Measurements from ENCODE around the gene NPY2R. TPM values are rescaled to one million over a fixed set of nuclear protein-coding genes. Genes with fewer than 3 reads are reported as not detected.

The NPY2R gene
- total RNA-seq, 1 donor from 2014 or later = not detected

- intact Hi-C loops (cut with DNase I) = no loop called here
- Histone ChIP-seq H3K27ac (no peak overlapping the region), H3K4me3 (no peak overlapping the region), H3K4me1 (no peaks in the 10 kb centered on the region), H3K9me3 (no peaks in the 10 kb centered on the region), H3K27me3 (no peaks in the 10 kb centered on the region), H3K36me3 (no peaks in the 10 kb centered on the region)
- DNase-seq (ENCODE audit: low spot score in 2 of 2) = no peak
- no peak for TF ChIP-seq CTCF (IDR thresholded peaks at IDR 0.05)
These were observed 40.7 kb downstream of the NPY2R start for GRCh38 chr4:155249016-155249566.

GRCh38 chr4:155252327-155252726 lies 43.9 kb downstream of the NPY2R start:
- no peak overlapping the region for H3K27ac ChIP-seq
- no peak for TF ChIP-seq CTCF (IDR thresholded peaks at IDR 0.05)

GRCh38 chr4:155263480-155263879 lies 55.0 kb downstream of the NPY2R start:
- DNase-seq (ENCODE audit: low spot score in 2 of 2) = no peak
- TF ChIP-seq CTCF (IDR thresholded peaks at IDR 0.05) = no peak
- intact Hi-C loops (cut with DNase I) = no loop called here

More at GRCh38 chr4:155252327-155252726, 43.9 kb downstream of the NPY2R start:
- no peaks in the 10 kb centered on the region for H3K36me3 ChIP-seq
- intact Hi-C loops (cut with DNase I) = no loop called here
- H3K4me1 ChIP-seq = no peaks in the 10 kb centered on the region
- no peak for DNase-seq (ENCODE audit: low spot score in 2 of 2)
- H3K4me3 ChIP-seq = no peak overlapping the region
- H3K9me3 ChIP-seq = no peaks in the 10 kb centered on the region
- no peaks in the 10 kb centered on the region for H3K27me3 ChIP-seq

GRCh38 chr4:155265113-155265512 lies 56.7 kb downstream of the NPY2R start:
- intact Hi-C loops (cut with DNase I) = no loop called here
- Histone ChIP-seq H3K27me3 (no peaks in the 10 kb centered on the region), H3K4me1 (no peaks in the 10 kb centered on the region), H3K27ac (no peak overlapping the region), H3K9me3 (no peaks in the 10 kb centered on the region), H3K4me3 (no peak overlapping the region), H3K36me3 (no peaks in the 10 kb centered on the region)
- no peak for DNase-seq (ENCODE audit: low spot score in 2 of 2)
- no peak for TF ChIP-seq CTCF (IDR thresholded peaks at IDR 0.05)

More at GRCh38 chr4:155263480-155263879, 55.0 kb downstream of the NPY2R start:
- Histone ChIP-seq H3K4me1 (no peaks in the 10 kb centered on the region), H3K27me3 (no peaks in the 10 kb centered on the region), H3K27ac (no peak overlapping the region), H3K36me3 (no peaks in the 10 kb centered on the region), H3K9me3 (no peaks in the 10 kb centered on the region), H3K4me3 (no peak overlapping the region)

Other genes starting within 250 kb of the NPY2R start
- 5.2 TPM for gene MAP9, start 168.3 kb downstream of the NPY2R start, total RNA-seq